ENCODE results near the gene KCTD10. TPM values are rescaled to one million over a fixed set of nuclear protein-coding genes. Genes with fewer than 3 reads are reported as not detected.
"Not testable (repeated sequence)": the region's sequence is repeated elsewhere in the genome, so short reads cannot be mapped to it uniquely, and the experiment has no call there.

KCTD10 gene
- total RNA-seq, 1 donor from 2014 or later, result 47.4 TPM

- H3K36me3 Mint-ChIP-seq, result no peaks in the 10 kb centered on the region
- H3K27me3 Mint-ChIP-seq, result peaks cover 9% of the 10 kb centered on the region
- H3K4me1 Mint-ChIP-seq (ENCODE audit: unreplicated experiment), result no peaks in the 10 kb centered on the region
- H3K9me3 Mint-ChIP-seq, result no peaks in the 10 kb centered on the region
- no peak overlapping the region for H3K4me3 Mint-ChIP-seq
- DNase-seq (ENCODE audit: extremely low spot score, unreplicated experiment), result no peak
- TF ChIP-seq, protein P1, sequence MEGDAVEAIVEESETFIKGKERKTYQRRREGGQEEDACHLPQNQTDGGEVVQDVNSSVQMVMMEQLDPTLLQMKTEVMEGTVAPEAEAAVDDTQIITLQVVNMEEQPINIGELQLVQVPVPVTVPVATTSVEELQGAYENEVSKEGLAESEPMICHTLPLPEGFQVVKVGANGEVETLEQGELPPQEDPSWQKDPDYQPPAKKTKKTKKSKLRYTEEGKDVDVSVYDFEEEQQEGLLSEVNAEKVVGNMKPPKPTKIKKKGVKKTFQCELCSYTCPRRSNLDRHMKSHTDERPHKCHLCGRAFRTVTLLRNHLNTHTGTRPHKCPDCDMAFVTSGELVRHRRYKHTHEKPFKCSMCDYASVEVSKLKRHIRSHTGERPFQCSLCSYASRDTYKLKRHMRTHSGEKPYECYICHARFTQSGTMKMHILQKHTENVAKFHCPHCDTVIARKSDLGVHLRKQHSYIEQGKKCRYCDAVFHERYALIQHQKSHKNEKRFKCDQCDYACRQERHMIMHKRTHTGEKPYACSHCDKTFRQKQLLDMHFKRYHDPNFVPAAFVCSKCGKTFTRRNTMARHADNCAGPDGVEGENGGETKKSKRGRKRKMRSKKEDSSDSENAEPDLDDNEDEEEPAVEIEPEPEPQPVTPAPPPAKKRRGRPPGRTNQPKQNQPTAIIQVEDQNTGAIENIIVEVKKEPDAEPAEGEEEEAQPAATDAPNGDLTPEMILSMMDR (conservative IDR thresholded peaks at IDR 0.05), result no peak
- no peak overlapping the region for H3K27ac Mint-ChIP-seq
These were observed 54.8 kb downstream of the KCTD10 start for GRCh38 chr12:109422251-109422650.

GRCh38 chr12:109421355-109422087 lies 55.6 kb downstream of the KCTD10 start:
- no peak for DNase-seq (ENCODE audit: extremely low spot score, unreplicated experiment)
- no peaks in the 10 kb centered on the region for H3K36me3 Mint-ChIP-seq
- TF ChIP-seq, protein P1 (conservative IDR thresholded peaks at IDR 0.05), result no peak
- H3K9me3 Mint-ChIP-seq, result no peaks in the 10 kb centered on the region
- no peak overlapping the region for H3K27ac Mint-ChIP-seq
- H3K4me1 Mint-ChIP-seq (ENCODE audit: unreplicated experiment), result no peaks in the 10 kb centered on the region
- peaks cover 9% of the 10 kb centered on the region for H3K27me3 Mint-ChIP-seq
- H3K4me3 Mint-ChIP-seq, result no peak overlapping the region

DNA sequence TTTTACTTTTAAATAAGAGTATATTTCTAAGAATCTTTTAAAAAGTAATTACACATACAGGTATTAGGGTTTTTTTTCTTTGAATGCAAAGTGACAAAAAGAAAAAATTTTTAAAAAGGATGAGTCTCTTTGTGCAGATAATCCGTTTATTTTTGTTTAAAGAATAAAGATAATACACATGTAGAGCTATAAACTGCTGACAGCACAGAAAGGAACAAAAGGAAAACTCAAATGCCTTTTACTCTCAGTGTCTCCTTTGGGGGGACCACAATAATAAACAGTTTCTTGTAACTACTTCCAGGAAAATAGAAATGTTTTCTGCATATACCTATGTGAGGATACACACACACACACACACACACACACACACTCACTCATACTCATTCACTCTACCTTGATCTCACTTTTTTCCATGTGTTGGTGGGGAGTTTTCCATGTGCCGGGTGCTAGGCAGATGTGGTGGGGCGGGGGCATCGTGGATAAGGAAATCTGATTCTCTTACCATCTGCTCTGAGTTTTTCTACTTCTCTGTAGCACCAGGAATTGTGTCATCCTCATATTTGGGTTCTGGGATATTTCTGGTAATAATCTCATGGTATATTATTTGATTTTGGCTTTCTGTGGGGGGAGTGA lies 58.1 kb downstream of the KCTD10 start:
- DNase-seq (ENCODE audit: extremely low spot score, unreplicated experiment), result no peak
- Mint-ChIP-seq H3K27ac (no peak overlapping the region), H3K9me3 (no peaks in the 10 kb centered on the region), H3K4me3 (no peak overlapping the region), H3K4me1 (ENCODE audit: unreplicated experiment) (no peaks in the 10 kb centered on the region), H3K36me3 (no peaks in the 10 kb centered on the region), H3K27me3 (peaks cover 8% of the 10 kb centered on the region)
- TF ChIP-seq, protein P1 (conservative IDR thresholded peaks at IDR 0.05), result no peak

DNA sequence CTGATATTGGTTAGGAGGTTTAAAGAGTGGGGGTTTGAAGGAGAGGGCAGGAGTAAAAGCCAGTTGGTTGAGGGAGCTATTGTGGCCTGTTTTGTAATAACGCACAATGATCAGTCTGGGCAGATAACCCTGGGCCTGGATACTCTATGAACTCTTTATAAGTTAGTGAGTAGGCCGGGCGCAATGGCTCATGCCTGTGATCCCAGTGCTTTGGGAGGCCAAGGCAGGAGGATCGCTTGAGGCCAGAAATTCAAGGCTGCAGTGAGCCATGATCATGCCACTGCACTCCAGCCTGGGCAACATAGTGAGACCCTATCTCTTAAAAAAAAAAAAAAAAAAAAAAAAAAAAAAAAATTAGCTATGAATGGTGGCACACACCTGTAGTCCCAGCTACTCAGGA lies 71.0 kb downstream of the KCTD10 start:
- not testable (repeated sequence) for H3K4me1 Mint-ChIP-seq (ENCODE audit: unreplicated experiment); H3K4me3 Mint-ChIP-seq; H3K36me3 Mint-ChIP-seq; H3K27ac Mint-ChIP-seq; H3K9me3 Mint-ChIP-seq; DNase-seq (ENCODE audit: extremely low spot score, unreplicated experiment)
- H3K27me3 Mint-ChIP-seq, result peaks cover 34% of the 10 kb centered on the region

- H3K4me1 Mint-ChIP-seq (ENCODE audit: unreplicated experiment); H3K9me3 Mint-ChIP-seq: not testable (repeated sequence)
- peaks cover 44% of the 10 kb centered on the region for H3K27me3 Mint-ChIP-seq
These were observed 72.3 kb downstream of the KCTD10 start for GRCh38 chr12:109404841-109405240.

More at GRCh38 chr12:109404841-109405240, 72.3 kb downstream of the KCTD10 start:
- H3K27ac Mint-ChIP-seq; H3K36me3 Mint-ChIP-seq; H3K4me3 Mint-ChIP-seq; DNase-seq (ENCODE audit: extremely low spot score, unreplicated experiment): not testable (repeated sequence)

Other genes starting within 250 kb of the KCTD10 start
- gene FOXN4, start 168.0 kb downstream of the KCTD10 start, total RNA-seq (ENCODE audit: low replicate concordance), result 2.0 and 2.6 TPM in 2 replicates
- 0.72 and 0.79 TPM in 2 replicates for gene MYO1H, start 129.4 kb downstream of the KCTD10 start, total RNA-seq (ENCODE audit: low replicate concordance)
- 41.3 and 41.8 TPM in 2 replicates for gene UBE3B, start 334 bp upstream of the KCTD10 start, total RNA-seq (ENCODE audit: low replicate concordance)
- gene MMAB, start 96.2 kb upstream of the KCTD10 start, total RNA-seq (ENCODE audit: low replicate concordance), result 38.1 and 39.0 TPM in 2 replicates
- gene MVK, start 96.5 kb upstream of the KCTD10 start, total RNA-seq (ENCODE audit: low replicate concordance), result 27.0 and 28.1 TPM in 2 replicates
- gene FAM222A, start 236.5 kb upstream of the KCTD10 start, total RNA-seq (ENCODE audit: low replicate concordance), result 7.9 and 11.5 TPM in 2 replicates

Measured in type B pancreatic cell (in vitro differentiated cells).